ENCODE measurements around the gene PPFIBP1.
A peak's percentile ranks its signal among the peaks of the same experiment; 100 is the strongest.
"Not testable (repeated sequence)": the region's sequence is repeated elsewhere in the genome, so short reads cannot be mapped to it uniquely, and the experiment has no call there.

PPFIBP1 gene

DNA sequence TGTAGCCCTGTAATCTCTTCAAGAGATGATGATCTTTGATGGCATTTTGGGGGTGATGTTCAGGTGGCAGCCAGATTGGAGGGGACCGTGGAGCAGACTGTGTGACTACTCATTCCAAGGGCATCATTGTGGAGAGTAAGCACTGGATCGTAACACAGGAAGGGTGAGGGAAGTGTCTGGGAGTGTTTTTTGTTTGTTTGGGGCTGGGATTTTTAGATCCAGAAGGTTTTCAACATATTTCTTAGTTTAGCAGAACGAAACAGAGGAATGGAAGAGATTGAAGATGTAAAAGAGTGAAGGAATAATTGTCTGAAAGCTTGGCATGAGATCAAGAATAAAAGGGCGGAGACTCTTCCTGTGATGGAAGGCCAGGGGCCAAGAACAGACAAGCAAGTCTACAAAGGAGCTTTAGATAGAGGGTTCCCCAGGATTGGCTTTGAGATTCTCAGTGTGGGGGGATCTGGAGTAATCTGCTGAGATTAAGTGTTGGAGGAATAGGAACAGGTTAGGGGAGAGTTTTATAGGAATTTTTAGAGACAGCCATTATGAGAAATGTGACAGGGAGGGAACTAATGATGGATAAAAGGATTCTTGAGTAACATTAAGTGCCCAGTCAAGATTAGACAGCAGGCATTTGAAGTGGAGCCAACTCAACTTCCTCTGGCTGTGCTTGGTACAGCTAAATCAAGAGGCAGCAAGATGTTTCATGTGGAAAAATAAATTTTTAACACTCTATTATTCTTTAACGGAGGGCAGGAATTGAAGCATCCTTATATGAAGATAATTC is 92.5 kb downstream of the PPFIBP1 start:
- H3K4me3 ChIP-seq (ENCODE audit: low read length), result no peak overlapping the region
- peaks cover 32% of the 10 kb centered on the region for H3K4me1 ChIP-seq (ENCODE audit: control insufficient read depth, insufficient read depth, low read length)
- no peak for DNase-seq (ENCODE audit: low read depth)
- H3K36me3 ChIP-seq (ENCODE audit: control insufficient read depth, insufficient read depth, low read length, severe bottlenecking), result no peaks in the 10 kb centered on the region
- no peaks in the 10 kb centered on the region for H3K9me3 ChIP-seq (ENCODE audit: control insufficient read depth, low read length)
- no peak overlapping the region for H3K9ac ChIP-seq (ENCODE audit: low read length)
- H3K27me3 ChIP-seq (replicated peaks; ENCODE audit: control insufficient read depth, insufficient read depth, low read length), result no peaks in the 10 kb centered on the region

DNA sequence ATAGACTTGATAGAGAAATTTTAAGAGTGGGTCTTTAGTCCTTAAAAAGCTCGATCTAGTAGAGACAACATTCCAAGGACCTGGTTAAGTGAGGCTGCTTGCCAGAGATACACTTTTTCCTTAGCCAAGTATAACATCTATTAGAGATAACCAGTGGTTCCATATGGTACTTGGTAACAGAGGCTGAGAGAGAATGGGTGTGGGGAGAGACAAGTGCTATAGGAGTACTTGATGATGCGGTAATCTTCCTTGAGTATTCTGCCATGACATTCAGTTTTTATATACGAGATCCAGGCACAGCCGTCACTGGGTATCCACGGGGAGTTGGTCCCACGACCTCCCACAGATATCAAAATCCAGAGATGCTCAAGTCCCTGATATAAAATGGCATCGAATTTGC is 94.8 kb downstream of the PPFIBP1 start:
- DNase-seq (ENCODE audit: low read depth), result no peak
- no peak overlapping the region for H3K9ac ChIP-seq (ENCODE audit: low read length)
- no peak overlapping the region for H3K4me3 ChIP-seq (ENCODE audit: low read length)
- peaks cover 32% of the 10 kb centered on the region for H3K4me1 ChIP-seq (ENCODE audit: control insufficient read depth, insufficient read depth, low read length)
- H3K36me3 ChIP-seq (ENCODE audit: control insufficient read depth, insufficient read depth, low read length, severe bottlenecking), result no peaks in the 10 kb centered on the region
- H3K9me3 ChIP-seq (ENCODE audit: control insufficient read depth, low read length), result no peaks in the 10 kb centered on the region
- no peaks in the 10 kb centered on the region for H3K27me3 ChIP-seq (replicated peaks; ENCODE audit: control insufficient read depth, insufficient read depth, low read length)

DNA sequence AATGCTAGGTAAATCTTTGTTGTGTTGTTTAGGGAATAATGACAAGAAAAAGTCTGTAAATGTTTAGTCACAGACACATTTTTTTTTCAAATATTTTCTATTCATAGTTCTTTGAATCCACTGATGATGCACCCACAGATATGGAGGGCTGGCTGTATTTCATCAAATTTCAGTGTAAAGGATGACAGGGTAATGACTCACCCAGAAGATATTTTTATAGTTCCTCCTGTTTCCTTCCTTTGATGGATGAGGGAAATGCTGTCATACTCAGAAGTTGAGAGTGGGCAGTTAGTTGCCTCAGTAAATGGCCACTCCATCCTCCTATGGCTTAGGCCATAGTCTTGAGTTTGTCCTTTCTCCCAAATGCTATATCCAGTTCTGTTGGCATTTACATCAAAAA is 95.3 kb downstream of the PPFIBP1 start:
- Histone ChIP-seq H3K9ac (ENCODE audit: low read length) (no peak overlapping the region), H3K4me1 (ENCODE audit: control insufficient read depth, insufficient read depth, low read length) (peaks cover 32% of the 10 kb centered on the region), H3K27me3 (replicated peaks; ENCODE audit: control insufficient read depth, insufficient read depth, low read length) (no peaks in the 10 kb centered on the region), H3K36me3 (ENCODE audit: control insufficient read depth, insufficient read depth, low read length, severe bottlenecking) (no peaks in the 10 kb centered on the region), H3K9me3 (ENCODE audit: control insufficient read depth, low read length) (no peaks in the 10 kb centered on the region), H3K4me3 (ENCODE audit: low read length) (no peak overlapping the region)
- peak; percentile 76 for DNase-seq (ENCODE audit: low read depth)

DNA sequence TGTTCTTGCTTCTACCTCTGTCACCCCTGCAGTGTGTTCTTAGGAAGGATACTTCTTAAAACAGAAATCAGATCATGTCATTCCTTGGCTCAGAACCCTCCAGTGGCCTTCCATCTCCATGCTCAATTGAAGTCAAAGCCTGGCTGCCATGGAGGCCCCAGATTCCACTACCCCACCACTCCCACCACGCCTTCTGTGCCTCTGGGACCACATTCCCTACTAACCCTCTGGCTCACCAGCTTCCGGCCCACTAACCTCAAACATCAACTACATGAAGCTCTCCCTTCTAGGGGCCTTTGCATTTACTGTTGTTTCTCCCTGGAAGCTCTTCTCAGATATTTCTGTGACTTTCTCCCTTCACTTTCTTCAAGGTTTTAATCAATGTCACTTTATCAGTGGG is 96.1 kb downstream of the PPFIBP1 start:
- H3K9ac ChIP-seq (ENCODE audit: low read length), result no peak overlapping the region
- no peak for DNase-seq (ENCODE audit: low read depth)
- H3K4me3 ChIP-seq (ENCODE audit: low read length), result no peak overlapping the region
- no peaks in the 10 kb centered on the region for H3K27me3 ChIP-seq (replicated peaks; ENCODE audit: control insufficient read depth, insufficient read depth, low read length)
- H3K4me1 ChIP-seq (ENCODE audit: control insufficient read depth, insufficient read depth, low read length), result peaks cover 29% of the 10 kb centered on the region
- no peaks in the 10 kb centered on the region for H3K9me3 ChIP-seq (ENCODE audit: control insufficient read depth, low read length)
- no peaks in the 10 kb centered on the region for H3K36me3 ChIP-seq (ENCODE audit: control insufficient read depth, insufficient read depth, low read length, severe bottlenecking)

DNA sequence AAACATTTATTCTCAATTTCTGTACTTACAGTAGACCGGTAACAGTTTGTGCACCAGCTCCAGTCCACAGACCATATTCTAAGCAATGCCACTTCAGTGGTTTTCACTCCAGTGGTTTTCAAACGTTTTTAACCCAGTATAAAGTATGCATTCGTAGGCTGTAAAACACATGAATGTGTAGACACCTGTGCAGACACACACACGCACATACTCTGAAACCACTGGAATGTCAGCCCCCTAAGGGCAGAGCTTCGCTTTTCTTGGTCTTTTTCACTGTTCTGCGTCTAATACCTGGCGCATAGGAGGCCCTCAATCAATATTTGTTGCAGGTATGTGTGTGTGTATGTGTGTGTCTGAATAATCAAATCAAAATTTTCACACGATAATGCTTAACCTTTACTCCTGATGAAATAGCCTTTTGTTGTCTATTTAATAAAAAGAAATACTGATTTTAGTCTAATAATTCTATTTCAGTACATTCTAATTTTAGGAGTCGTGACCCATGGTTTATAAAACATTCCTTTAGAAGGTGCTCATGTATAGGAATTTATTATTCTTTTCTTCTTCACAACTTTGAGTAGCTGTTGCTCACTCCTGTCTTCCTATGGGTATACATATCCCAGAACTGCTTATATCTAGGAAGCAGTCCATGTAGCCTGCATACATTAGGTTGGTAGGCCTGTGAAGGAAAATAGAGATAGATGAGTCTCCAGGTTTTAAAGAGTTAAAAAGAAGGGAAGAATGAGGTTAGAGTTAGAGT is 98.6 kb downstream of the PPFIBP1 start:
- Histone ChIP-seq H3K9ac (ENCODE audit: low read length) (no peak overlapping the region), H3K4me1 (ENCODE audit: control insufficient read depth, insufficient read depth, low read length) (peaks cover 20% of the 10 kb centered on the region), H3K36me3 (ENCODE audit: control insufficient read depth, insufficient read depth, low read length, severe bottlenecking) (no peaks in the 10 kb centered on the region), H3K9me3 (ENCODE audit: control insufficient read depth, low read length) (no peaks in the 10 kb centered on the region), H3K4me3 (ENCODE audit: low read length) (no peak overlapping the region), H3K27me3 (replicated peaks; ENCODE audit: control insufficient read depth, insufficient read depth, low read length) (no peaks in the 10 kb centered on the region)
- DNase-seq (ENCODE audit: low read depth), result no peak

DNA sequence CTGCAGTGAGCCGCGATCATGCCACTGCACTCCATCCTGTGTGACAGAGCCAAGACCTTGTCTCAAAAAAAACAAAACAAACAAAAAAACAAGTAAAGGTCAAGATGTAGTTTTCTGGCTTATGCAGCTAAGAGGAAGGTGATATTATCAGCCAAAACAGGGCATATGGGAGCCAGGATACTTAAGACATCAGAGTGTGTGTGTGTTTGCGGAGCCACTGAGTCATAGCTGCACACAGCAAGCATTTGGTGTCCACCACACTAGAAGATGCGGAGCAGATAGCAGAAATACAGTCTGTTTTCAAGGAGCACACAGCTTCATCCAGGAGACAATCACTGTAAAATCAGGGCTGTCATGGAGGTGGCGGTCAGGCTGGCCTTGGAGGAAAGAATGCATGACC is 99.6 kb downstream of the PPFIBP1 start:
- H3K4me1 ChIP-seq (ENCODE audit: control insufficient read depth, insufficient read depth, low read length), result peaks cover 25% of the 10 kb centered on the region
- H3K9me3 ChIP-seq (ENCODE audit: control insufficient read depth, low read length), result no peaks in the 10 kb centered on the region
- H3K4me3 ChIP-seq (ENCODE audit: low read length), result no peak overlapping the region
- H3K36me3 ChIP-seq (ENCODE audit: control insufficient read depth, insufficient read depth, low read length, severe bottlenecking), result no peaks in the 10 kb centered on the region
- no peaks in the 10 kb centered on the region for H3K27me3 ChIP-seq (replicated peaks; ENCODE audit: control insufficient read depth, insufficient read depth, low read length)
- no peak for DNase-seq (ENCODE audit: low read depth)
- H3K9ac ChIP-seq (ENCODE audit: low read length), result no peak overlapping the region

DNA sequence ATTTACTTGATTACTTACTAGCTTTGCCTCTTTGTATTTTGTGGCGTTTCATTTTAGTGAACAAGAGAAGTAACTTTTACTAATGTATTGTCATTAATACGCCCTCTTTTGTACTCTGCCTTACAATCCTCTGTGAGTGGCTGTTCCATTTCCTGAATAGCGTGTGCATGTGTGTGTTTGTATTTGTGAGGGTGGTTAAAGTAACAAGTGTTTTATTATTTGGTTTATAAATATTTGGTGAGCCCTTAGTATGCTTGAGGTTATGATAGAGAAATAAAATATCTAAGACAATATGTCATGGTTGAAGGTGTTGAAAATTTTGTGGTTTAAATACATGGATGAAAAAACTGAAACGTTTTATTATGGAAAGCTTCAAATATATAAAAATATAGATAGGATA is 100.6 kb downstream of the PPFIBP1 start:
- Histone ChIP-seq H3K36me3 (ENCODE audit: control insufficient read depth, insufficient read depth, low read length, severe bottlenecking) (no peaks in the 10 kb centered on the region), H3K4me1 (ENCODE audit: control insufficient read depth, insufficient read depth, low read length) (peaks cover 26% of the 10 kb centered on the region), H3K9ac (ENCODE audit: low read length) (no peak overlapping the region), H3K4me3 (ENCODE audit: low read length) (no peak overlapping the region), H3K9me3 (ENCODE audit: control insufficient read depth, low read length) (no peaks in the 10 kb centered on the region), H3K27me3 (replicated peaks; ENCODE audit: control insufficient read depth, insufficient read depth, low read length) (no peaks in the 10 kb centered on the region)
- no peak for DNase-seq (ENCODE audit: low read depth)

DNA sequence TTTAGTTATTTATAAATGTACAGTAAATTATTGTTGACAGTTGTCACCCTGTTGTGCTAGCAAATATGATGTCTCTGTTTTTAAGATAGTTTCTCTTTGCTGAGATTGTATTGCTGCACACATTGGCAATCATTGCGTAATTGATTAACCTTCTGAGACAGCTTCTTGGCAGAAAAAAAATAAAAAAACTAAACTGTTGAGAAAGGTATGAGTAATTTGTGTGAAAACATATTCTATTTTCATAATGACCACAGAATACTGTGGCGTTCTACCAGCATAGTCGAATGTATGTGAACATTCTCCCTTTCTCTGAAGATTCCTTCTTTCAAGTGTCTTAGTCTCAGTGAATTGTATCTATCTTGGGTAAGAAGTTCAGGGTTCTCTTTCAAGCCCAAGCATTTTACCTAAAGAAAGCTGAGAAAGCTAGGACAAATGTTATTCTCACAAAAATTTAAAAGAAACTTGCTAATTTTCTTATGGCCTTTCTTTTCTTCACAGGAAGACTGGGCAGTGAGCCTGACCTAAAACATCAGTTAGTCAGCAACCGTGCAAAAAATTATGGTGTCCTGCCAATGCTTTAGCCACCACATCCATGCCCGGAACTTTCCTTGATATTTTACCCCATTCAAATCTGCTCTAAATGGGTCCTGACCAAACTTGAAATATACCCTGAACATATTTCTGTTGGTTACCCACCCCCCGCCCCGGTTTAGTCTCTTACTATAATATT is 103.3 kb downstream of the PPFIBP1 start:
- peak; percentile 86 for DNase-seq (ENCODE audit: low read depth)
- Histone ChIP-seq H3K36me3 (ENCODE audit: control insufficient read depth, insufficient read depth, low read length, severe bottlenecking) (no peaks in the 10 kb centered on the region), H3K9ac (ENCODE audit: low read length) (peak overlapping the region; percentile 37), H3K27me3 (replicated peaks; ENCODE audit: control insufficient read depth, insufficient read depth, low read length) (no peaks in the 10 kb centered on the region), H3K4me1 (ENCODE audit: control insufficient read depth, insufficient read depth, low read length) (peaks cover 26% of the 10 kb centered on the region), H3K4me3 (ENCODE audit: low read length) (peak overlapping the region; percentile 64), H3K9me3 (ENCODE audit: control insufficient read depth, low read length) (no peaks in the 10 kb centered on the region)

DNA sequence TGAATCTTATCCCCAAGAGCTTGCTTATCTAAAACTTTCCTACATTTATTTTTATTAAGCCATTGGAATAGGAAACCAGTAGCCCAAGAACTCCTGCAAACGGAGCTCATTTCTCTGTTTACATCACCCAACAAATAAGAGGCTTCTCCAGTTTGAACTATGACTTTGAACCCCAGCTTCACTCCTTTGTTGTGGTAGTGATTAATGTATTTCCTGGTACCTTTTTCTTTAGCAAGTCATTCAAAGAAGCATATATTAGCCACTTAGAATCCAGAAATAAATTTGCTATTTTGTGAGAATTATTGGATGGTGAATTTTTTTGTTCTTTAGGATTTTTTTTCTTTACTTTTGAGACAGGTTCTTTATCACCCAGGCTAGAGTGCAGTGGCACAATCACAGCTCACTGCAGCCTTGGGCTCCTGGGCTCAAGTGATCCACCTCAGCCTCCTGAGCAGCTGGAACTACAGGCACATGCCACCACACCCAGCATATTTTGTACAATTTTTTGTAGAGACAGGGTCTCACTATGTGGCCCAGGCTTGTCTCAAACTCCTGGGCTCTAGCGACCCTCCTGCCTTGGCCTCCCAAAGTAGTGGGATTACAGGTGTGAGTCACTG is 104.0 kb downstream of the PPFIBP1 start:
- H3K4me1 ChIP-seq (ENCODE audit: control insufficient read depth, insufficient read depth, low read length), result peaks cover 26% of the 10 kb centered on the region
- DNase-seq (ENCODE audit: low read depth); H3K9me3 ChIP-seq (ENCODE audit: control insufficient read depth, low read length); H3K27me3 ChIP-seq (replicated peaks; ENCODE audit: control insufficient read depth, insufficient read depth, low read length); H3K36me3 ChIP-seq (ENCODE audit: control insufficient read depth, insufficient read depth, low read length, severe bottlenecking): not testable (repeated sequence)
- H3K9ac ChIP-seq (ENCODE audit: low read length), result peak overlapping the region; percentile 37
- H3K4me3 ChIP-seq (ENCODE audit: low read length), result peak overlapping the region; percentile 64

DNA sequence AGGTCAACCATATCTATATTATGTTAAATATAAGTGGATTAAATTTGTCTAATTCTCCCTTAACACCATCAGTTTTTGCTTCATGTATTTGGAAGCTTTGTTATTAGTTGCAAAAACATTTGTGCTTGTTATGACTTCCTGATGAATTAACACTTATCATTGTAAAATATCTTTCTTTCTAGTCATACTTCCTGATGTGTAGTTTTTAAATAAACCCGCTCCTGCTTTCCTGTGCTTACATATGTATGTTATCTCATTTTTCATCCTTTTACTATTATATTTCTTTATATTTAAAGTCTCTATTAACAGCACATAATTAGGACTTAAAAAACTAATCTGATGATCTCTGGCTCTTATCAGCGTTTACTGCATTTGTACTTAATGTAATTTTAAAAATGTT is 106.2 kb downstream of the PPFIBP1 start:
- H3K4me3 ChIP-seq (ENCODE audit: low read length); H3K27me3 ChIP-seq (replicated peaks; ENCODE audit: control insufficient read depth, insufficient read depth, low read length); H3K9ac ChIP-seq (ENCODE audit: low read length); H3K9me3 ChIP-seq (ENCODE audit: control insufficient read depth, low read length); H3K36me3 ChIP-seq (ENCODE audit: control insufficient read depth, insufficient read depth, low read length, severe bottlenecking); DNase-seq (ENCODE audit: low read depth): not testable (repeated sequence)
- peaks cover 29% of the 10 kb centered on the region for H3K4me1 ChIP-seq (ENCODE audit: control insufficient read depth, insufficient read depth, low read length)

DNA sequence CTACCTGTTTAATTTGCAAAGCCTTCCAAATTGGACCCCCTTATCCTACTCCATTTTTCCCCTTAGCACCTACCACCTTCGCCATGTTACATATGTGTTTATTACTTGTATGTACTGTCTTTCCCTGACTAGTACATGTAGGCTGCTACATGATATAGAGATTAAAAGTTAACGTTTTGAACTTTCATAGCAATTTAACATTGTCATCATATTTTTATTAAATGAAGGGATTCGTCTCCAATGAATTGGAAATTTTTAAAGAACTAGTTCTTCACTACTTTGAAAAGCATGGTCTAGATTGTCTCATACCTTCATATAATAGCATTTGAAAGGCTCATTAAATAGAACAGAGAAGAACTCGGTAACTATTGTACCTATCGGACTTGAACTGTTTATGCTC is 107.4 kb downstream of the PPFIBP1 start:
- H3K36me3 ChIP-seq (ENCODE audit: control insufficient read depth, insufficient read depth, low read length, severe bottlenecking), result no peaks in the 10 kb centered on the region
- no peak for DNase-seq (ENCODE audit: low read depth)
- H3K4me1 ChIP-seq (ENCODE audit: control insufficient read depth, insufficient read depth, low read length), result peaks cover 27% of the 10 kb centered on the region
- no peak overlapping the region for H3K4me3 ChIP-seq (ENCODE audit: low read length)
- H3K27me3 ChIP-seq (replicated peaks; ENCODE audit: control insufficient read depth, insufficient read depth, low read length), result no peaks in the 10 kb centered on the region
- H3K9me3 ChIP-seq (ENCODE audit: control insufficient read depth, low read length), result no peaks in the 10 kb centered on the region
- H3K9ac ChIP-seq (ENCODE audit: low read length), result no peak overlapping the region
